Cerebellar cortex (tissue), 1 donor: Measurements from ENCODE around the gene ITGAL.
"Not testable (repeated sequence)": the region's sequence is repeated elsewhere in the genome, so short reads cannot be mapped to it uniquely, and the experiment has no call there.

Experiments used
- DNase-seq: peaks from one replicate; pipeline ENCODE4 v3.0.0-alpha.2; 2015; ENCODE audit warnings: low spot score

ITGAL gene

GRCh38 chr16:30491744-30492308 lies 19.3 kb downstream of the ITGAL start:
- no peak for DNase-seq

GRCh38 chr16:30493941-30494488 lies 21.5 kb downstream of the ITGAL start:
- DNase-seq, result no peak

- no peak for DNase-seq
Observed at GRCh38 chr16:30494709-30495108, 22.2 kb downstream of the ITGAL start.

- peak; percentile 41 for DNase-seq
Observed at GRCh38 chr16:30499284-30499683, 26.7 kb downstream of the ITGAL start.

GRCh38 chr16:30503403-30504296 lies 31.1 kb downstream of the ITGAL start:
- DNase-seq, result no peak

GRCh38 chr16:30509081-30509765 lies 36.7 kb downstream of the ITGAL start:
- DNase-seq, result no peak

- DNase-seq, result no peak
Observed at GRCh38 chr16:30510376-30510938, 37.9 kb downstream of the ITGAL start.

- DNase-seq, result no peak
Observed at GRCh38 chr16:30511509-30511908, 39.0 kb downstream of the ITGAL start.

GRCh38 chr16:30515275-30515674 lies 42.7 kb downstream of the ITGAL start:
- DNase-seq, result no peak

- DNase-seq, result no peak
Observed at GRCh38 chr16:30518552-30518951, 46.0 kb downstream of the ITGAL start.

GRCh38 chr16:30519120-30520049 lies 46.8 kb downstream of the ITGAL start:
- DNase-seq, result no peak

- DNase-seq, result no peak
Observed at GRCh38 chr16:30521476-30521872, 48.9 kb downstream of the ITGAL start.

- DNase-seq, result no peak
Observed at GRCh38 chr16:30521873-30522641, 49.5 kb downstream of the ITGAL start.

GRCh38 chr16:30522702-30523463 lies 50.3 kb downstream of the ITGAL start:
- DNase-seq, result not testable (repeated sequence)

GRCh38 chr16:30523768-30524574 lies 51.4 kb downstream of the ITGAL start:
- no peak for DNase-seq

GRCh38 chr16:30524575-30525568 lies 52.3 kb downstream of the ITGAL start:
- no peak for DNase-seq

GRCh38 chr16:30525844-30526136 lies 53.2 kb downstream of the ITGAL start:
- DNase-seq, result no peak
